Liver (tissue), 3 donors: ENCODE results near the gene DCUN1D1.
"Not testable (repeated sequence)": the region's sequence is repeated elsewhere in the genome, so short reads cannot be mapped to it uniquely, and the experiment has no call there.

Source experiments
- CTCF ChIP-seq: fragments of 150-350 bp; IDR thresholded peaks from 2 replicates; pipeline ENCODE4 v1.5.1; 2017; ENCODE audit warnings: improper control_type of control experiment, low read depth, low read length; ENCODE audit not compliant: missing input control
- JUND ChIP-seq, 2 donors: IDR thresholded peaks; 2 replicates each; pipeline ENCODE4 v1.6.1; 2016; ENCODE audit warnings: antibody characterized with exemption in 2 of 2
- YY1 ChIP-seq: IDR thresholded peaks from 2 replicates; pipeline ENCODE4 v1.6.1; 2016; ENCODE audit warnings: antibody characterized with exemption, mild to moderate bottlenecking
- TF ChIP-seq, protein P1 (sequence below): IDR thresholded peaks from 2 replicates; pipeline ENCODE4 v1.6.1; 2016; ENCODE audit warnings: antibody characterized with exemption
- donor health status: healthy.
- donor health status: healthy.

- TF ChIP-seq JUND (IDR thresholded peaks at IDR 0.05); CTCF; YY1: not testable (repeated sequence)
- TF ChIP-seq, protein P1, sequence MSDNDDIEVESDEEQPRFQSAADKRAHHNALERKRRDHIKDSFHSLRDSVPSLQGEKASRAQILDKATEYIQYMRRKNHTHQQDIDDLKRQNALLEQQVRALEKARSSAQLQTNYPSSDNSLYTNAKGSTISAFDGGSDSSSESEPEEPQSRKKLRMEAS, result not testable (repeated sequence)
Observed at GRCh38 chr3:182993486-182994201, 13.3 kb upstream of the DCUN1D1 start.
